ENCODE results near the gene KRTAP10-9.

The KRTAP10-9 gene

DNA sequence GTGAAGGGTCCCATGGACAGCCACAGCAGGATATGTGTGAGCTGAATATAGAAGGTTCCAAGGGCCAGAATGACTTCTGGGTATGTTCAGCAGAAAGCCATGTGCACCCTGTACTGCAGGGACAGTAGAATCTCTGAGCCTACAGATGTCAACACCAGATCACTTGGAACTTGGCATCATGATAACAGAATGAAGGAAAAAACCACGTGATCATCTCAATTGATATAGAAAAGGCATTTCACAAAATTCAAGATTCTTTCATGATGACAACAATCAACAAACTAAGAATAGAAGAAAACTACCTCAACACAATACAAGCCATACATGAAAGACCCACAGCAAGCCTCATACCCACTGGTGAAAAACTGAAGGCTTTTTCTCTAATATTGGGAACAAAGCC, 40.7 kb downstream of the KRTAP10-9 start:
- DNase-seq: no peak

DNA sequence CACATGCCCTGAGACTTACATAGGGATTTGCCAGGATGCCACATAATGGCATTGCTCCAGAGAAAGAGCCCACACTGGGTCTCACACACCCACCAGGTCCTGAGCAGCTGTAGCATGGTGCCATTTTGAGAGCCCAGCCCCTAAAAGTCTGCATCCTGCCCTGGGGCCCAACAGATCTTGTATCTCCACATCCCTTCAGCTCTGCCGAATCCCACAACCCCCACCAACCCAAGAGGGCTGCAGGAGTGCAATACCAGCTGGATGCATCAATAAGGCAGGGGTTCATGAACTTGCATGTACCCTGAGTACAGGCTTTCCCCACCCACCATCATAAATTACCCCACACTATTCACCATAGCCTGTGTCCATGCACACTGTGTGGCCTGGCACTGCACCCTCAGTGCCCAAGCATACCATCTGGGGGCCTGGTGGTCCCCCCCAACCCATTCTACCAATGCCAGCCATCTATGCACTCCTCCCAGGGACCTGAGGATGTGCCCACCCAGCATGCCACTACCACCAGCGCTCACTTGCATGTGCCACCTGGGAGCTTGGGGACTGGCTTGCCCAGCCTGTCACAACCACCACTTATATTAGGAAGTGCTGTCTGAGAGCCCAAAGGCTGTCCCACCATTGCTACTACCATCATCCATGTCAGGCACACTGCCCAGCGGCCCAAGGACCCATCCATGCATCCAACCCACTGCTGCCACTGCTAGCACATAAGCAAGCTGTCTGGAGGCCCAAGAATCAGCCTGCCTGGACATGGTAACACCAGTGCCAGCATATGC, 43.9 kb downstream of the KRTAP10-9 start:
- no peak for DNase-seq

DNA sequence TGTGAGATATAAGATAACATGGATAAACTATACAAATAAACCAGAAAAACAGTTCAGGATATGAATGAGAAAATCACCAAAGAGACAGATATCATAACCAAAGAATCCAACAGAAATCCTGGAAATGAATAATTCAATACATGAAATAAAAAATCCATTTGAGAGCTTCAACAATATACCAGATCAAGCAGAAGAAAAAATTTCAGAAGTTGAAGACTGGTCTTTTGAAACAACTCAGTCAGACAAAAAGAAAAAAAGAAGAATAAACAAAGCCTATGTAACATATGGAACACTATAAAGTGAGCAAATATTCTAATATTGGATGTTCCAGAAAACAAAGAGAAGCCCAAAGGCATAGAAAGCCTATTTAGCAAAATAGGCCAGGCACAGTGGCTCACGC, 45.0 kb downstream of the KRTAP10-9 start:
- no peak for DNase-seq

DNA sequence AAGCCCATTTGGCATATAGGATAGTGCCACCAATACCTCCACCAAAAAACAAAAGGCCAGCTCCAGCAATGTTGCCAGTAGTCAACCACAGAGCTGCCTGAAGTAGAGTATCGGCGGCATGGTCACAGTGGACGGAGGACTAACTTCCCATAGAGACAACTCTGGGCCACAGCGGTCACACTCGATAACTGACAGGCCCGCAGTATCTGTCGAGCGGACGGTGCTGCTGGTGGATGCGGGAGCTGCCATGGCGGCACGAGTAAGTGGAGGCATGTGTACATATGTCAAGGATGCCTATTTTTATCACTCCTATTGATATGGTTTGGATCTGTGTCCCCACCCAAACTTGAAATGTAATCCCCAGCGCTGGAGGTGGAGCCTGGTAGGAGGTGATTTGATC, 51.0 kb downstream of the KRTAP10-9 start:
- DNase-seq: no peak

All from CD4-positive, alpha-beta T cell treated with Interleukin-21 for 1 hour (primary cell).